ENCODE results near the gene ARHGAP22.
"Not testable (repeated sequence)": the region's sequence is repeated elsewhere in the genome, so short reads cannot be mapped to it uniquely, and the experiment has no call there.

The ARHGAP22 gene, protein sequence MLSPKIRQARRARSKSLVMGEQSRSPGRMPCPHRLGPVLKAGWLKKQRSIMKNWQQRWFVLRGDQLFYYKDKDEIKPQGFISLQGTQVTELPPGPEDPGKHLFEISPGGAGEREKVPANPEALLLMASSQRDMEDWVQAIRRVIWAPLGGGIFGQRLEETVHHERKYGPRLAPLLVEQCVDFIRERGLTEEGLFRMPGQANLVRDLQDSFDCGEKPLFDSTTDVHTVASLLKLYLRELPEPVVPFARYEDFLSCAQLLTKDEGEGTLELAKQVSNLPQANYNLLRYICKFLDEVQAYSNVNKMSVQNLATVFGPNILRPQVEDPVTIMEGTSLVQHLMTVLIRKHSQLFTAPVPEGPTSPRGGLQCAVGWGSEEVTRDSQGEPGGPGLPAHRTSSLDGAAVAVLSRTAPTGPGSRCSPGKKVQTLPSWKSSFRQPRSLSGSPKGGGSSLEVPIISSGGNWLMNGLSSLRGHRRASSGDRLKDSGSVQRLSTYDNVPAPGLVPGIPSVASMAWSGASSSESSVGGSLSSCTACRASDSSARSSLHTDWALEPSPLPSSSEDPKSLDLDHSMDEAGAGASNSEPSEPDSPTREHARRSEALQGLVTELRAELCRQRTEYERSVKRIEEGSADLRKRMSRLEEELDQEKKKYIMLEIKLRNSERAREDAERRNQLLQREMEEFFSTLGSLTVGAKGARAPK

DNA sequence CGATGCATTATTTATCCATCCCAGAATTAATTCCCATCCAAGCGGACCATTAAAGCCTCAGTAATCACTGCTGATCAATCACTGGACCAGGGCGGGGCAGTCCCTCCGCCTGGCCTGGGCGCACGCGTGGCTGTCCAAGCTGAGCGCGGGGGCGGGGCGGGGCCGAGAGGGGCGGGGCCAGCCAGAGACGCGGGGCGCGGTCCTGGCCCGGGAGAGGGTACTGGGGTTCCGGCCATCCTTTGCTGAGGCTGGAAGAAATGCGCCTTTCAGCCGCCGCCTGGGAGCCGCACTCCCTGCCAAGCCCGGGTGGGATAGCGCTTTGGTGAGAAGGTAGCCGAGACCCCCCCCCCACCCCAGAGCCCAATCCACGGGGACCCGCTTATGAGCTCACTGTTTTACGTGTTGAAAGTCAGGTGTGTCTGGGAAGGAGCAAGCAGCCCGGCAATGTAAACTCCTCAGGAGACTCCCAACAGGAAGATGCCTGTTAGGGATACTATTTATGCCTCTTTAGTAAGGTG lies at the start of gene ARHGAP22:
TSS of gene ARHGAP22 (minus strand) at position 83 of the 518 bp plus-strand sequence. CDS start 277 bp downstream, outside the sequence.
- DNase-seq (ENCODE audit: low read depth in 1 of 2, low spot score in 1 of 2): no peak

DNA sequence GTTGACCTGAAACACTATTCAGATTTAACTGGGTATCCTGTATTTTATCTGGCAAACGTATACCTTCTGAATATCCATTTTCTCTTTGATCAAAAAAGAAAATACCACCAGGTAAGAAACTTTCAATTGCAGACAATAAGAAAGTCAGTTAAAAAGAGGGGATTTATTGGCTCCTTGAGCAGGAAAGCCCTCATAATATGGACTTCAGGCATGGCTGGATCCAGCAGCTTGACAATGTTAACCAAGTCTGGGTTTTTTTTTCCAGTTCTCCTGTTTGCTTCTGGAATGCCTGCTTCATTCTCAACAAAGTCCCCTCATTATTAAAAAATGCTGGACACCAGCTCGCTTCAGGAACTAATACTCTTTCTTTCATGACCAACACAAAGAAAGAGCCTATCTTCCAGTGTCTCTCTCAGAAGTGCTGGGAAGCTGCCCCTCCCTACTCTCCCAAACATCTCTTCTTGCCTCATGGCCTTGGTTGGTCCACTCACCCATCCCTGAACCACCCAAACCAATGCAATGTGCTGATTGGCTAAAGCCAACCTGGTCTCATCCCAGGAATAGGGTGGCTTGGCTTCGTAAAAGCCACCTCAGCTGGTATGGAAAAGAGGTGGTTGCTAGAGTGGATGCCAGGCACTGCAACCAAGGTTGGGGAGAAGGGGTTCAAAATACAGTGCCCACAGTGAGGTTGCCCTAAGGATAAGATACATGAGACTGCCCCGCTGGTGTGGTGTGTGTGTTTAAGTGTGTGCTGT lies 49.2 kb upstream of the ARHGAP22 start:
- no peak for DNase-seq (ENCODE audit: low read depth in 1 of 2, low spot score in 1 of 2)

DNA sequence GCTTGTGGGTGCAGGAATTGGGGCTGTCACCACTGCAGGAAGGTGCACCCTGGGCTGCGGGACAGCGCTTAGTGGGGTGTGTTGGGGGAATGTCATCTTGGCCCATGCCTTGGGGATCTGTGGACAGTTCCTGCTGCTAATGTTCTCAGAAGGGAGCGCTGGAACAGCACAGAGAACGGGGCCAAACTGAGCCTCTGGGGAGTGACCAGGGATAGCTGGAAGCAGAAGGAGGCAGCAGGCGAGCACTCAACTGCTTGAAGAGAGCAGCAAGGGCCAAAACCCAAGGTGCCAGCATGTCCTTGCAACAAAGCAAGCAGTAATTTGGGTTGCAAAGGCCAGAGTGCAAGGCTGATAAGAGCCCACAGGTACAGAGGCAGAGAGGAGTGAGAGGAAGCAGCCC lies 48.5 kb upstream of the ARHGAP22 start:
- DNase-seq (ENCODE audit: low read depth in 1 of 2, low spot score in 1 of 2): no peak

DNA sequence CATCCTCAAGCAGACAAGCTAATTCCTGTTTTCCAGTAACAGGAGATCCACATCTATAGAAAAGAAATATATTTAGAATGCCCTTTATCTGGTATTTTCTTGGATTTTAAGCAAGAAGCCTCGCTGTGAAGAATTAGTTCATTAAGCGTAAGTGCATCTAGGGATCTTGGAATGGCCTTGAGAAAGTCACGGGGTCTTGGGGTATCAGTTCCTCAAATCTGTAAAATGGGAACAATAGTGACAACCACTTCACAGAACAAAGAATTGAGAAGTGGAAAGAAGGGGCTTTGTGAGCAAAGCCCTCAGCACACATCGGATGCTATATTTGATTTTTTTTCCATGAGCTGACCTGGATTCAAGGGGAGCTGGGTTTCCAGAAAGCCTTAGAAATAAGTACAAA lies 47.5 kb upstream of the ARHGAP22 start:
- DNase-seq (ENCODE audit: low read depth in 1 of 2, low spot score in 1 of 2): no peak

DNA sequence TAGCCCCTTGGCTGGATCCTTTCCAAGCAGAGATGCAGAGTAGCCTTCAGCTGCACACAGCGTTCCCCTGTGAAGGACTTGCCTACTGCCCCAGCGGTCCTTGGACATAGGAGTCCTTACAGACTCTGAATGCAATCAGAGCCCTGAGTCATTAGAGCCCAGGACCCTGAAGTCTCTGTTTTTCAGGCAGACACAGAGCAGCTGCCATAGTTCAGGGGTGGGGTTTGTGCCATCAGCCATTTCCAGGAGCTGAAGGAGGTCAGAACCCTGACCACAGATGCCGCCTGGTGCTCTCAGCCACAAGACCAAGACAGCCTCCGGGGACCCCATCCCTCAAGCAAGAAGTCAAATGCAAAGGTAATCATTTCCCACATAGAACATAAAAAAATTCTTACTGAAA lies 47.0 kb upstream of the ARHGAP22 start:
- DNase-seq (ENCODE audit: low read depth in 1 of 2, low spot score in 1 of 2): no peak

DNA sequence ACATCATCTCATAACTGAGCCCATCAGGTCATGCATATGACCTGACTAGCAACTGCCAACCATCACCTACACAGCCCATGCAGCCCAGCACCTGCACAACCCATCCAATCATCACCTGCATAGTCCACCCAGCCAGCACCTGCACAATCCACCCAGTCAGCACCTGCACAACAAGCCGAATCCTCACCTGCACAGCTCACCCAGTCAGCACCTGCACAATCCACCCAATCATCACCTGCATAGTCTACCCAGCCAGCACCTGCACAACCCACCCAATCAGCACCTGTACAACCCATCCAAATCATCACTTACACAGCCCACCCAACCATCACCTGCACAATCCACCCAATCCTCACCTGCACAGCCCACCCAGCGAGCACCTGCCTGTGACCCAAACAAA lies 46.4 kb upstream of the ARHGAP22 start:
- DNase-seq (ENCODE audit: low read depth in 1 of 2, low spot score in 1 of 2): no peak

DNA sequence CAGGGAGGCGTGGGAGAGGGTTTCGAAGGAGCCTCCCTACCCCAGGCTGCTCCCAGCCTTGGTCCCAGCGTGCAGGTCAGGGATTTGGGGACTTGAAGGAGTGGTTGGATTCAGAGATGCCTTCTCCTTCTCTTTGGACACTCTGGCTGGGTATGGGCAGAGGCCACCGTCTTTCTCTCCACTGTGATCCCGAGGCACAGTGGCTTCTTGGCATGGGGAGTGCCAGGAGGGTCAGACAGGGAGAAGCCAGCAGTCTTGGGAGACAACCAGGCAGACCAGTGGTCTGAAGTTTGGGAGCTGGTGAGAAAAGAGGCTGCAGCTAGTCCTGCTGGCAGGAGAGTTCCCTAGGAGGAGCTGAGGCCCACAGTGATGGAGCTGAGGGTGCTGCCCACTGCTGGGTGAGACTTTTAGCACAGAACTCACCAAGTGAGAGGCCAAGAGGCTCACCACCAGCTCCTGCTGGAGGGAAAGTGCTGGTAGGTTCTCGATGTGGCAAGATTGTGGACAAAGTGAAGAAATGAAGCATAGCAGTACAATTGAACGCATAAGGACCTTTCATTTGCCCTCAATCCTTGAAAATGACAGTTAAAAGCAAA lies 44.6 kb upstream of the ARHGAP22 start:
- DNase-seq (ENCODE audit: low read depth in 1 of 2, low spot score in 1 of 2): no peak

DNA sequence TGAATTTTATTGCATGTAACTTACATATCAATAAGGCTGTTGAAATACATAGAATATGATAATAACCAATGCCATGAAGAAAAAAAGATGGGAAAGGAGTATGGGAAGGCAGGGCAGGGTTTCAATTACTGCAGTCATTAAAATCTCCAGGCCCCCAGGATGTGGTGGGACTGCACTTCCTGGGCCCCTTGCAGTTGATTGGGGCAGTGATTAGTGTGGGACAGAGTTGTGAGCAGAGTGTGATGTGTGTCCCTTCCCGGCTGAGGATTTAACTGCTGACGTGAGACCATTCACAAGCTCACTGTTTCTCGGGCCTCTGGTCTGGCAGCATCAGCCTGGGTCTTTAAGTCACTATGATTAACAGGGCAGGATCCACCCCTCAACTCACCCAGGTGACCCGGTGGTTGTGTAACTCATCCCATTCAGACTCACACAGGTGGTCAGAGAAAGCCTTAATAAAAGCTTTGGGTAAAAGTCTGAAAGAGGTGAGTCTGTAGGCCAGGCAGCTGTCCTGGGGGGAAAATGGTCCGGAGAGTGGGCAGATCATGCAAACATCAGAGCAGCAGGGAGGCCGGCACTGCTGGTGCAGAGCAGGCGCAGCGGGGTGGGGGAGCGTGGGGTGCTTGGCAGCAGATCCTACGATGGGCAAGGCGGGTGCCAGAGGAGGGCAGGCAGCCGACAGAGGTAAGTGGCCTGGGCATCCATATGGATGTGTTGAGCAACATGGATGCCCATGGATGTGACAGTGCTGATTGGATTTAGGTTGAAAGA lies 43.5 kb upstream of the ARHGAP22 start:
- no peak for DNase-seq (ENCODE audit: low read depth in 1 of 2, low spot score in 1 of 2)

DNA sequence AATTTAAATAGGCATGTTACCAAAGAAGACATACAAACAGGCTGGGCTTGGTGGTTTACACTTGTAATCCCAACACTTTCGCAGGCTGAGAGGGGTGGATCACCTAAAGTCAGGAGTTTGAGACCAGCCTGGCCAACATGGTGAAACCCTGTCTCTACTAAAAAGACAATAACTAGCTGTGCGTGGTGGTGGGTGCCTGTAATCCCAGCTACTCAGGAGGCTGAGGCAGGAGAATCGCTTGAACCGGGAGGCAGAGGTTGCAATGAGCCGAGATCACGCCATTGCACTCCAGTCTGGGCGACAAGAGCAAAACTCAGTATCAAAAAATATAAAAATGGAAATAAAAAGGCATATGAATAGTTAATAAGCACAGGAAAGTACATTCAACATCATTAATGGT lies 42.2 kb upstream of the ARHGAP22 start:
- not testable (repeated sequence) for DNase-seq (ENCODE audit: low read depth in 1 of 2, low spot score in 1 of 2)

DNA sequence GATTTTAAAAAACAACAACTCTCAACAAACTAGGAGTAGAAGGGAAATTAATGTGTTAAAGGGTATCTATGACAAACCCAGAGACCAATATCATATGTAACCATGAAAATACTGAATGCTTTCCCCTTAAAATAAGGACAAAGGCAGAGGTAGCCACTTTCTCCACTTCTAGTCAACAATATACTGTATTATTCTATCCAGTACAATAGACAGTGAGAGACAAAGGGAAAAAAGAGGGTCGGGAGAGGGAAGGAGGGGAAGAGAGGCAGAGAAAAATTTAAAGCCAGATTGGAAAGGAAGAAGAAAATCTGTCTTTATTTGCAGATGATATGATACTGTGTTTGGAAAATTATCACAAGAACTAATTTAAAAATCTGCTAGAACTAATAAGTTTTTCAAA lies 40.7 kb upstream of the ARHGAP22 start:
- no peak for DNase-seq (ENCODE audit: low read depth in 1 of 2, low spot score in 1 of 2)

DNA sequence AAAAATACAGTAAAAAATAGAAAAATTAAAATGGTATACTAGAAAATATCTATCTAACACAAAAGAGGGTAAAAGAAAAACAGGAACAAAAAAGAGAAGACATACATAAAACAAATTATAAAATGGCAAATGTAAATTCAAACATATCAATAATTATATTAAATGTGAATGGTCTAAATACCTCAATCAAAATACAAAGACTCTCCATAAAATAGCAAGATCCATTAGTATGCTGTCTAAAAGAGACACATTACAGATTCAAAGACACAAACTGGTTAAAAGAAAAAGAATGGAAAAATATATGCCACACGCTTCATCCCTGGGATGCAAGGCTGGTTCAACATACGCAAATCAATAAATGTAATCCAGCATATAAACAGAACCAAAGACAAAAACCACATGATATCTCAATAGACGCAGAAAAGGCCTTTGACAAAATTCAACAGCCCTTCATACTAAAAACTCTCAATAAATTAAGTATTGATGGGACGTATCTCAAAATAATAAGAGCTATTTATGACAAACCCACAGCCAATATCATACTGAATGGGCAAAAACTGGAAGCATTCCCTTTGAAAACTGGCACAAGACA lies 36.3 kb upstream of the ARHGAP22 start:
- DNase-seq (ENCODE audit: low read depth in 1 of 2, low spot score in 1 of 2): not testable (repeated sequence)

DNA sequence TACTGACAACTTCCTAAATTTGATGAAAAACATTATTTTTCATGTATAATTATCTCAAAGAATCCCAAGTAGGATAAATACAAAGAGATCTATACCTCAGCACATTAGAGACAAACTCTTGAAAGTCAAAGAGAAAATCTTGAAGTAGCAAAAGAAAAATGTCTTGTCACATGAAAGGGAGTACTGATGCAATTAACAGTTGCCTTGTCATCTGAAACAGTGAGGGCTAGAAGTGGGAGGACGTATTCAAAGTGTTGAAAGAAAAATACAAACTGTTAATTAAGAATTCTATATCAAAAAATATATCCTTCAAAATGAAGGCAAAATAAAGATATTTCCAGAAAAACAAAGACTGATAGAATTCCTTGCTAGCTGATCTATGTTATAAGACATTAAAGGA lies 35.5 kb upstream of the ARHGAP22 start:
- no peak for DNase-seq (ENCODE audit: low read depth in 1 of 2, low spot score in 1 of 2)

DNA sequence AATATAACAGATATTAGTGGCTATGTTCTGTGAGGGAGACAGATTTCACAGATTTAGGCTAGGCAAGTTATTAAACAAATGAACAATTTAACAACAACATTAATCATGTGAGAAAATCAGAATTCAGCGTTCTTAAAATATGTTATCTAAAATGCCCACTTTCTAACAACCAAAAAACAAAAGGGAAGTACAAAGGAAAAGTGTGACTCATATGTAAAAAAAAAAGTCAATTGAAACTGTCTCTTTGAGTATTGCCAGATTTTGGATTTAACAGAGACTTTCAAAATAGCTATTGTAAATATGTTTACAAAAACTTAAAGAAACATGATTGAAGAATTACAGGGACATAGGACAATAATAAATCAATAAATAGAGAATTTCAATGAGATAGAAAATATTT lies 34.8 kb upstream of the ARHGAP22 start:
- DNase-seq (ENCODE audit: low read depth in 1 of 2, low spot score in 1 of 2): no peak

DNA sequence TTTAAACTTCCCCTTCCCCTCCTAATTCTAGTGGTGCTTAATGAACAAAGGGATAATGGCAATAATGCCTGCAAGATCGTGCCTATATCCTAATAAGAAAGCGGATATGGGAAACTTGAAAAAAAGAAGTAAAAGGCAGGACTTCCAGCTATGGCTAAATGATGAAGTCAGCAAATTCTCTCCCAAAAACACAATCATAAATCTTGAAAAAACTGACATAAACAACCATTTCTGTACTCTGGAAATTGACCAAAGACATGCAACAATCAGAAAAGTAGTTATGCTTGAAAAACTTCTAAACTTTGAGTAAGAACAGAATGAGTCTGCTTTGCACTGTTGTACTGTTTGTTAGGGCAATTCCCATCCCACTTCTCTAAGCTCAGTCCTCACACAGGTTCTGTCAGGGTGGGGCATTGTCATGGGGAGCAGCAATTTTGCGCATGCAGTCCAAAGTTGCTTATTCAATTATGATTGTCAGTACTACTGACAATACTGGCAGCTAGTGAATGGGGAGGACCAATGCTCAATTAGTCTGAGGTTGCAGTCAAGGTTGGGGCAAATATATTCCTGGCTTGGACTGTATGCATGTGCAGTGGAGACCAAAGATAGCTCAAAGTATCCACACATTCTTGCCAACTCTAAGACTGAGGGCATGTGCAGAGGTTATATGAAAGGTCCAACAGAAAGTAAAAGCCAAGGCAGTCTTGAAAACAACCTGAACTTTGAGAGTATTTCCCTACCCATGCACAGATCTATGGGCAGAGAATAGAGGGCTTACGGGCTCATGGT lies 34.1 kb upstream of the ARHGAP22 start:
- DNase-seq (ENCODE audit: low read depth in 1 of 2, low spot score in 1 of 2): no peak

DNA sequence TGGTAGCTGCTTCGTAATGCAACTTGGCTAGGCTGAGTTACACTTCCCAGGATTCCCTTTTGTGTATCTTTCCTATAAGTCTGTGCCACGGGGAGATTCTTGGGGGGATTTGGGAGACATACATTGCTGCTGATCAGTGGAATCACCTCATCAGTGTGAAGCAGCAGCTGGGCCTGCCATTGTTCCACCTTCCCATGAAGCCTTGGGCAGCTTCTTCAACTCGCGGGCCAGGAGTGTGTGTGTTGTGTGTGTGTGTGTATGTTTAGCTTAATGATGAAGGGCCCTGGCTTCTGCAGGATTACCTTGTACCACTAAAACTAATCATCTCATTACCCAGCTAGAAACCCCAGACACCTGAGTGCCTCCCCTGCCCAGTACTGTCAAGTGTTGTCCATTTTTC lies 33.3 kb upstream of the ARHGAP22 start:
- DNase-seq (ENCODE audit: low read depth in 1 of 2, low spot score in 1 of 2): no peak

DNA sequence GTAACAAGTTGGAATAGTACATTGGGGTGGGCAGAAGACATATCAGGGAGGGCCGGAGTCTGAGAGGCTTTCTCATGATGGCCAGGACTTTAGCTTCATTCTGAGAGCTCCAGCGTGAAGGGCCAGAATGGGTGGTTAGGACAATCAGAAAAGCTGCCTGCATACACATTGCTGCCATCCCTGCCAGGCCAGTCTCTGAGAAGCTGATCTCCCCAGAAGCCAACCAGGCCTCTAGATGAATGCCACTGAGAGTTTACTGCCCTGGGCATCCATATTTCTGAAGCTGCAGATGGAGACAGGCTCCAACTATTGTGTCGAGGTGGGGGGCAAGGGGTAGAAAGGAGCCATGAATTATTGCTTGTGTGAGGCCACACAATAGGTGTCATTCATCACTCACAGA lies 32.0 kb upstream of the ARHGAP22 start:
- no peak for DNase-seq (ENCODE audit: low read depth in 1 of 2, low spot score in 1 of 2)

DNA sequence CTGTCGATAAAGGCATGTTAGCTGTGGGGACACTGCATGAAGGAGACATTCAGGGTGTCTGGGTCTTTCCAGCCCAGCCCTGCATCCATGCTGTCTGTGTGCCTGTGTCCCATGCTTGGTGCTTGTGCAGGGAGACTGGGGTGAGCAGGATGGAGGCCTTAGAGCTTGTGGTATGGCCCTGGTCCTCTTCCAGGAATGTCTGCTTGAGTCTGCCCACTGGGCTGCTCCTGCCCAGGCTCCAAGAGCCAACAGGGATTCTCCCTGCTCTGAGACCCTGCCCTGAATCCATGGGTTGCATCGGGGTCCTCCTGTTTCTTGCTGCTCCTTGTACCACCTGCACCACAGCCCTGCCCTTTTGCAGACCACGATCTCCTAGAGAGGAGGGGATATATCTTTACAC lies 31.4 kb upstream of the ARHGAP22 start:
- no peak for DNase-seq (ENCODE audit: low read depth in 1 of 2, low spot score in 1 of 2)

DNA sequence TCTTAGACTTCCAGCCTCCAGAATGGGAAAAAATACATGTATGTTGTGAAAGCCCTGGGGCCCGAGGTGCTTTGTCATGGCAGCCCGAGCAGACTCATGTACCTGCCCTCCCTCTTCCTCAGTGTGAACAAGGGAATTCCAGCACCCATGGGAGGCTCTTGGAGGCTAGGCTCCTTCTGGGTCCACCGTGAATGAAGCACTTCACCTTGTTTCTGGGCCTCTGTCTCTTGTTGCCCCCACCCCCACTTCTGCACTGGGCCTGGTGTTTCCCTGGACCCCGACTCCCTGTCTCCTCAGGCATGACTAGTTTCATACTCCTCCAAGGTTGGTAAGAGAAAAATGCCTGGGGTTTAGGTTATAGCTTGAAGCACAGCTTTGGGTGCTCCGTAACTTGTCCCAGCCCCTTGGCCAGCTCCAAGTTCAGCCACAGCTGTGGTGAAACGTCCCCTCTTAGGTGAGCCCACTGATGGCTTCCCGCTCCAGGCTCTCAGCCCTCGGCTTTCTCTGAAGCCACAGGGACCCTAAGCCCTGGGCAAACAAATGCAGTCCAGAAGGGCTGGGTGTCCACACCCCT lies 30.2 kb upstream of the ARHGAP22 start:
- no peak for DNase-seq (ENCODE audit: low read depth in 1 of 2, low spot score in 1 of 2)

Measured in activated T-helper 1 cell treated with anti-CD3 and anti-CD28 coated beads, Interleukin-2, amount 50 U/mL, for 16 hours (primary cell).